ENCODE data around the gene AP5B1.
"Not testable (repeated sequence)": the region's sequence is repeated elsewhere in the genome, so short reads cannot be mapped to it uniquely, and the experiment has no call there.

Gene AP5B1

GRCh38 chr11:65736810-65737209, 44.0 kb downstream of the AP5B1 start:
- TF ChIP-seq CTCF (IDR thresholded peaks at IDR 0.05; ENCODE audit: insufficient read depth, low read depth, low read length, missing control alignments) = no peak
- no peak for DNase-seq (ENCODE audit: low read depth)
- no peak overlapping the region for H3K4me3 ChIP-seq (ENCODE audit: low read length)

GRCh38 chr11:65735111-65735510, 45.7 kb downstream of the AP5B1 start:
- not testable (repeated sequence) for DNase-seq (ENCODE audit: low read depth); H3K4me3 ChIP-seq (ENCODE audit: low read length)

GRCh38 chr11:65730461-65730860, 50.3 kb downstream of the AP5B1 start:
- H3K4me3 ChIP-seq (ENCODE audit: low read length) = no peak overlapping the region
- TF ChIP-seq CTCF (IDR thresholded peaks at IDR 0.05; ENCODE audit: insufficient read depth, low read depth, low read length, missing control alignments) = no peak
- DNase-seq (ENCODE audit: low read depth) = no peak

GRCh38 chr11:65727865-65728264, 52.9 kb downstream of the AP5B1 start:
- TF ChIP-seq CTCF (IDR thresholded peaks at IDR 0.05; ENCODE audit: insufficient read depth, low read depth, low read length, missing control alignments) = no peak
- no peak overlapping the region for H3K4me3 ChIP-seq (ENCODE audit: low read length)
- no peak for DNase-seq (ENCODE audit: low read depth)

GRCh38 chr11:65726660-65727059, 54.1 kb downstream of the AP5B1 start:
- no peak for TF ChIP-seq CTCF (IDR thresholded peaks at IDR 0.05; ENCODE audit: insufficient read depth, low read depth, low read length, missing control alignments)
- DNase-seq (ENCODE audit: low read depth) = no peak
- no peak overlapping the region for H3K4me3 ChIP-seq (ENCODE audit: low read length)

Measured in epithelial cell of esophagus (primary cell).